ENCODE results near the gene FMN2. TPM values are rescaled to one million over a fixed set of nuclear protein-coding genes. Genes with fewer than 3 reads are reported as not detected.
A peak's percentile ranks its signal among the peaks of the same experiment; 100 is the strongest.
"Not testable (repeated sequence)": the region's sequence is repeated elsewhere in the genome, so short reads cannot be mapped to it uniquely, and the experiment has no call there.

FMN2 gene
- total and polyA plus RNA-seq, 7 experiments from 2014 or later: not detected

DNA sequence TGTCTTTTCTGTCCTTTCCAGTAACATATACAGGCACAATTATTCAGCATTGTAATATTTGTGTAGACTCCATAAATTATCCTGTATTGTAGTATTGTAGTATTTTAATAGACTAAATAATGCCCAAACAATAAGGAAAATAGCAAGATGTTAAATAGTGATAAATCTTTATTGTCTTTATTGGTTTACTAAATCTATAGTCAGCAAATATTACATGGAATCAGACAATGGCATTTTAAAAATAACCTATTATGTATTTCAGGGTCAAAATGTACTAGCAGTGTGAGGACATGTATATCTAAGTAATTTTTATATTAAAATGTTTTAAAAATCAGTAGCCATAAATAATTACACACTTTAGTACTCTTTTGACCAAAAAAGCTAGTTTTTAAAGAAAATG lies 317.9 kb downstream of the FMN2 start:
- Mint-ChIP-seq H3K4me3 (no peak overlapping the region), H3K27me3 (peaks cover 0 to 7% (median 0%) of the 10 kb centered on the region in 5 donors), H3K27ac (no peak overlapping the region), H3K9me3 (peaks cover 0 to 15% (median 4%) of the 10 kb centered on the region in 11 donors), H3K36me3 (no peaks in the 10 kb centered on the region), H3K4me1 (no peaks in the 10 kb centered on the region)
- no peak for DNase-seq
- Histone ChIP-seq H3K27me3 (ENCODE audit: control insufficient read depth in 2 of 2, insufficient read depth in 2 of 2, low read length in 2 of 2) (no peaks in the 10 kb centered on the region), H3K9me3 (ENCODE audit: control insufficient read depth in 2 of 3, low read length in 3 of 3) (no peaks in the 10 kb centered on the region), H3K4me3 (ENCODE audit: low read length) (no peak overlapping the region), H3K27ac (ENCODE audit: low read depth, low read length) (no peak overlapping the region), H3K36me3 (ENCODE audit: control insufficient read depth in 2 of 3, insufficient read depth in 3 of 3, low read length in 3 of 3) (no peaks in the 10 kb centered on the region), H3K4me1 (ENCODE audit: control insufficient read depth in 2 of 2, insufficient read depth in 2 of 2, low read length in 2 of 2) (no peaks in the 10 kb centered on the region)
- no peak for ATAC-seq
- intact Hi-C loops (cut with micrococcal nuclease): no loop called here
- ChIA-PET POLR2A (no interaction called here), CTCF (no interaction called here)

DNA sequence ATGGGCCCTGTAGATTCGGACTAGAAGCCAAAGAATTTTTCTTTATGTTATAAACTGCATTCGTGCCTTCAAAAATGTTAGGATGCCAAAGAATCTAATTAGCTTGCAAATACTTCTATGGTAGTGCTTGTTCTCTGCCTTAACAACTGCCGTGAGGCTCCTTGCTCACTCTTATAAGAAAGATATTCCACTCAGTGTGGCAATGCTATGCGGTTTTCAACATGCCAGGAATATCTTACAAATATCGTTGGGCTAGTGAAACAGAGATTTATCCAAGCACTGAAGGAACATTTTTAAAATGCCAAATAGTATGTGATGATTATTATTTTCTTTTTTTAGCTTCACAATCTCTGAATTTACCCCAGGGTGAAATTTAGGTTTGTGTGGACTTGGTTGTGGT lies 322.0 kb downstream of the FMN2 start:
- intact Hi-C loops (cut with micrococcal nuclease): no loop called here
- no peaks in the 10 kb centered on the region for H3K36me3 Mint-ChIP-seq
- no peaks in the 10 kb centered on the region for H3K9me3 ChIP-seq (ENCODE audit: control insufficient read depth in 2 of 3, low read length in 3 of 3)
- H3K27me3 Mint-ChIP-seq: peaks cover 0 to 7% (median 0%) of the 10 kb centered on the region in 5 donors
- no peak overlapping the region for H3K27ac ChIP-seq (ENCODE audit: low read depth, low read length)
- H3K4me3 Mint-ChIP-seq: no peak overlapping the region
- H3K4me1 Mint-ChIP-seq: no peaks in the 10 kb centered on the region
- H3K4me3 ChIP-seq (ENCODE audit: low read length): no peak overlapping the region
- H3K4me1 ChIP-seq (ENCODE audit: control insufficient read depth in 2 of 2, insufficient read depth in 2 of 2, low read length in 2 of 2): no peaks in the 10 kb centered on the region
- H3K9me3 Mint-ChIP-seq: peaks cover 0 to 12% (median 3%) of the 10 kb centered on the region in 11 donors
- H3K36me3 ChIP-seq (ENCODE audit: control insufficient read depth in 2 of 3, insufficient read depth in 3 of 3, low read length in 3 of 3): no peaks in the 10 kb centered on the region
- DNase-seq: no peak
- CTCF ChIA-PET: no interaction called here
- ATAC-seq: no peak
- POLR2A ChIA-PET: no interaction called here
- H3K27me3 ChIP-seq (ENCODE audit: control insufficient read depth in 2 of 2, insufficient read depth in 2 of 2, low read length in 2 of 2): no peaks in the 10 kb centered on the region
- no peak overlapping the region for H3K27ac Mint-ChIP-seq

DNA sequence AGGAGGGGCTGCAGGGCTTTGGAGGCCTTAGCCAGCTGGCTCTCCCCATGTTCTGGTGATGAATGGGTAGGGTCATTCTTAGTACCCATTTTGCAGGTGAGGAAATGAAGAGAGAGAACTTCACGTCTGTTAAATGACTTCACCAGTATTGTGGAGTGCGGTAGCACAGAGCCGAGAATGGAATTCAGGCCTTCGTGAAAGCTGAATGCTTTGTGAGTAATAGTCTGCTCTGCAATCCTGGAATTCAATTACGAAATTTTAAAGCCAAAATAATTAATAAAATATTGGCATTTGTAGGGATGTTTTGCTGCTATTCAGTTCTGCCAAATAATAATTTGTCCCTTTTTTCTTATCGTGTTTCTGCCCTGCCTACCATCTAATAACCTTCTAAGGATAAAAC lies 322.6 kb downstream of the FMN2 start:
- CTCF ChIA-PET: no interaction called here
- Histone ChIP-seq H3K9me3 (ENCODE audit: control insufficient read depth in 2 of 3, low read length in 3 of 3) (no peaks in the 10 kb centered on the region), H3K36me3 (ENCODE audit: control insufficient read depth in 2 of 3, insufficient read depth in 3 of 3, low read length in 3 of 3) (no peaks in the 10 kb centered on the region), H3K27ac (ENCODE audit: low read depth, low read length) (no peak overlapping the region), H3K27me3 (ENCODE audit: control insufficient read depth in 2 of 2, insufficient read depth in 2 of 2, low read length in 2 of 2) (no peaks in the 10 kb centered on the region), H3K4me3 (ENCODE audit: low read length) (no peak overlapping the region), H3K4me1 (ENCODE audit: control insufficient read depth in 2 of 2, insufficient read depth in 2 of 2, low read length in 2 of 2) (no peaks in the 10 kb centered on the region)
- Mint-ChIP-seq H3K27me3 (peaks cover 0 to 7% (median 0%) of the 10 kb centered on the region in 5 donors), H3K4me3 (no peak overlapping the region), H3K4me1 (no peaks in the 10 kb centered on the region), H3K36me3 (no peaks in the 10 kb centered on the region), H3K27ac (no peak overlapping the region), H3K9me3 (peaks cover 0 to 12% (median 3%) of the 10 kb centered on the region in 11 donors)
- ATAC-seq (no peak), DNase-seq (no peak)
- intact Hi-C loops (cut with micrococcal nuclease): no loop called here
- POLR2A ChIA-PET: no interaction called here

DNA sequence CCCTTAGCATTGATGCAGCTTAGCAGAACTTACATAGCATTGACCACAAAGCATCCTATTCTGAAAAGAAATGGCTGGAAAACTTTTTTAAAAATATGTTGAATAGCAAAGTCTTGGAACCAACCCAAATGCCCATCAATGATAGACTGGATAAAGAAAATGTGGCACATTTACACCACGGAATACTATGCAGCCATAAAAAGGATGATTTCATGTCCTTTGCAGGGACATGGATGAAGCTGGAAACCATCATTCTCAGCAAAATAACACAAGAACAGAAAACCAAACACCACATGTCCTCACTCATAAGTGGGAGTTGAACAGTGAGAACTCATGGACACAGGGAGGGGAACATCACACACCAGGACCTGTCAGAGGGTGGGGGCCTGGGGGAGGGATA lies 323.3 kb downstream of the FMN2 start:
- H3K27ac ChIP-seq (ENCODE audit: low read depth, low read length); H3K9me3 ChIP-seq (ENCODE audit: control insufficient read depth in 2 of 3, low read length in 3 of 3); H3K27me3 ChIP-seq (ENCODE audit: control insufficient read depth in 2 of 2, insufficient read depth in 2 of 2, low read length in 2 of 2); intact Hi-C loops (cut with micrococcal nuclease); ATAC-seq; H3K36me3 Mint-ChIP-seq; DNase-seq; H3K27ac Mint-ChIP-seq; H3K4me3 Mint-ChIP-seq; H3K4me1 Mint-ChIP-seq; H3K36me3 ChIP-seq (ENCODE audit: control insufficient read depth in 2 of 3, insufficient read depth in 3 of 3, low read length in 3 of 3); CTCF ChIA-PET; POLR2A ChIA-PET; H3K27me3 Mint-ChIP-seq; H3K4me1 ChIP-seq (ENCODE audit: control insufficient read depth in 2 of 2, insufficient read depth in 2 of 2, low read length in 2 of 2); H3K4me3 ChIP-seq (ENCODE audit: low read length): not testable (repeated sequence)
- H3K9me3 Mint-ChIP-seq: peaks cover 0 to 12% (median 3%) of the 10 kb centered on the region in 11 donors

DNA sequence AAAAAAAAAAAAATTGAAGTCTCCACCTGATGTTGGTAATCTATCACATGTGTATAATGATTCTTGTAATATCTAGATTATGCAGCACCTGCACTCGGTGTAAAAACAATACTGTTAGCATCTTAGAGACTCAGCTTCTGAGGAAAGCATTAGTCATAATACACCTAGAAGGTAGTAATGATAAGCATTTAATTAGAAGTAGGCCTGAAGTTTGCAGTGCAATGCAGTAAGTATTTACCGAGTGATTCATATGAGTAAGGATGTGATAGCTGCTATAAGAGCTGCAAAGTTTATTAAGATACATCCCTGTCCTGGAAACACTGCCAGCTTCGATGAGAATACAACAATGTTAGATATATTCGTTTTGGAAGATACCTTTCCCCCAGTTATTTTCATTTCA lies 323.8 kb downstream of the FMN2 start:
- H3K27me3 Mint-ChIP-seq: peaks cover 0 to 7% (median 0%) of the 10 kb centered on the region in 5 donors
- H3K4me3 Mint-ChIP-seq: no peak overlapping the region
- no peak overlapping the region for H3K27ac Mint-ChIP-seq
- no peaks in the 10 kb centered on the region for H3K36me3 ChIP-seq (ENCODE audit: control insufficient read depth in 2 of 3, insufficient read depth in 3 of 3, low read length in 3 of 3)
- no peak overlapping the region for H3K4me3 ChIP-seq (ENCODE audit: low read length)
- CTCF ChIA-PET: no interaction called here
- H3K9me3 Mint-ChIP-seq: peaks cover 0 to 15% (median 4%) of the 10 kb centered on the region in 11 donors
- H3K27me3 ChIP-seq (ENCODE audit: control insufficient read depth in 2 of 2, insufficient read depth in 2 of 2, low read length in 2 of 2): no peaks in the 10 kb centered on the region
- no peaks in the 10 kb centered on the region for H3K4me1 Mint-ChIP-seq
- intact Hi-C loops (cut with micrococcal nuclease): no loop called here
- H3K9me3 ChIP-seq (ENCODE audit: control insufficient read depth in 2 of 3, low read length in 3 of 3): no peaks in the 10 kb centered on the region
- no peak for DNase-seq
- POLR2A ChIA-PET: no interaction called here
- H3K27ac ChIP-seq (ENCODE audit: low read depth, low read length): no peak overlapping the region
- H3K36me3 Mint-ChIP-seq: no peaks in the 10 kb centered on the region
- no peaks in the 10 kb centered on the region for H3K4me1 ChIP-seq (ENCODE audit: control insufficient read depth in 2 of 2, insufficient read depth in 2 of 2, low read length in 2 of 2)
- no peak for ATAC-seq

DNA sequence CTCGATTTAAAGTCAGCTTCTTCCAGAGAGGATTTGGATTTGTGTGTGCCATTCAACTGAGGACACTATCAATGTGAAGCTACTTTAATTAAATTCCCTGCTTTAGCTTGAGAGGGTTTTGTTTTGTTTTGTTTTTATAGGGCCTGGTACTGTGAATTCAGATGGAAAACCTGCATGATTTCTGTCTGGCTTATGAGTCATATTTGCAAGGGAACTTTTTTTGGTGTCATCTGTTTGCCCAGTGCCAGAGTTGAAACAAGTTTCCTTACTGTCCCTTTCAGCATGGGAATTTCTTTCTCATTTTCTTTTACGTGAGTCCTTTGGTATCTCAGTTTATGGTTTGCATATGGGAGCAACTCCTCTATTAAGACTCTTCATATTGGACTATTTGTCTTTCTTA lies 325.6 kb downstream of the FMN2 start:
- H3K27me3 ChIP-seq (ENCODE audit: control insufficient read depth in 2 of 2, insufficient read depth in 2 of 2, low read length in 2 of 2): no peaks in the 10 kb centered on the region
- ATAC-seq: no peak
- Mint-ChIP-seq H3K27me3 (no peaks in the 10 kb centered on the region), H3K9me3 (peaks cover 0 to 13% (median 4%) of the 10 kb centered on the region in 11 donors), H3K27ac (no peak overlapping the region), H3K4me1 (no peaks in the 10 kb centered on the region), H3K36me3 (no peaks in the 10 kb centered on the region), H3K4me3 (no peak overlapping the region)
- CTCF ChIA-PET: no interaction called here
- no peaks in the 10 kb centered on the region for H3K36me3 ChIP-seq (ENCODE audit: control insufficient read depth in 2 of 3, insufficient read depth in 3 of 3, low read length in 3 of 3)
- no peaks in the 10 kb centered on the region for H3K4me1 ChIP-seq (ENCODE audit: control insufficient read depth in 2 of 2, insufficient read depth in 2 of 2, low read length in 2 of 2)
- no peak overlapping the region for H3K4me3 ChIP-seq (ENCODE audit: low read length)
- POLR2A ChIA-PET: no interaction called here
- no peaks in the 10 kb centered on the region for H3K9me3 ChIP-seq (ENCODE audit: control insufficient read depth in 2 of 3, low read length in 3 of 3)
- intact Hi-C loops (cut with micrococcal nuclease): no loop called here
- H3K27ac ChIP-seq (ENCODE audit: low read depth, low read length): no peak overlapping the region
- no peak for DNase-seq

DNA sequence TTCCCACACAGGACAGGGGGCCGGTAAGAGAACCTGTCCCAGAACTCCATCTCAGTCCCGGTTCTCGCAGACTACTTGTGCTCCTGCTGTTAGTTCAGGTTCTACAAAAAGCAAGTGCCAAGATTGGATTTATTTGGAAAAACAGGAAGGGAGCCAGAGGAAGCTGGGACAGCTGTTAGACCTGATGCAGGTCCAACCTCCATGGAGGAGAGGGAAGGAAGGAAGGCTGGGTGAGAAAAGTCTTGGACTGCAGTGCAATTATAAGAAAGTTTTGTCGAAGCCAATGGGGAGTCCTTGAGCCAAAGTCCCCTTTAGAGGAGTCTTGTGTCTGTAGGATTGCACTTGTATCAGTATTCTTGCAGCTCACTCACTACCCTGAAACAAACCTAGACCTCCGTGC lies 329.1 kb downstream of the FMN2 start:
- ATAC-seq: no peak
- Histone ChIP-seq H3K4me1 (ENCODE audit: control insufficient read depth in 2 of 2, insufficient read depth in 2 of 2, low read length in 2 of 2) (no peaks in the 10 kb centered on the region), H3K36me3 (ENCODE audit: control insufficient read depth in 2 of 3, insufficient read depth in 3 of 3, low read length in 3 of 3) (no peaks in the 10 kb centered on the region), H3K27ac (ENCODE audit: low read depth, low read length) (no peak overlapping the region), H3K9me3 (ENCODE audit: control insufficient read depth in 2 of 3, low read length in 3 of 3) (no peaks in the 10 kb centered on the region), H3K4me3 (ENCODE audit: low read length) (no peak overlapping the region), H3K27me3 (ENCODE audit: control insufficient read depth in 2 of 2, insufficient read depth in 2 of 2, low read length in 2 of 2) (no peaks in the 10 kb centered on the region)
- POLR2A ChIA-PET: no interaction called here
- H3K4me3 Mint-ChIP-seq: no peak overlapping the region
- CTCF ChIA-PET: no interaction called here
- H3K36me3 Mint-ChIP-seq: no peaks in the 10 kb centered on the region
- H3K27me3 Mint-ChIP-seq: peaks cover 0 to 8% (median 0%) of the 10 kb centered on the region in 5 donors
- no peak for DNase-seq
- peak overlapping the region in 1 of 9 donors; percentile 20 for H3K27ac Mint-ChIP-seq
- intact Hi-C loops (cut with micrococcal nuclease): no loop called here
- peaks cover 0 to 8% (median 4%) of the 10 kb centered on the region in 11 donors for H3K9me3 Mint-ChIP-seq
- H3K4me1 Mint-ChIP-seq: no peaks in the 10 kb centered on the region

Data from naive thymus-derived CD4-positive, alpha-beta T cell (primary cell).